Measurements from ENCODE around the gene ADPRS.

ADPRS gene

GRCh38 chr1:36109041-36109679 lies 20.5 kb downstream of the ADPRS start:
- no peak for DNase-seq

- DNase-seq: no peak
Measured at GRCh38 chr1:36111151-36111550, 22.5 kb downstream of the ADPRS start.

- no peak for DNase-seq
Measured at GRCh38 chr1:36112823-36113222, 24.1 kb downstream of the ADPRS start.

- no peak for DNase-seq
Measured at GRCh38 chr1:36114371-36114770, 25.7 kb downstream of the ADPRS start.

- DNase-seq: no peak
Measured at GRCh38 chr1:36115200-36115669, 26.5 kb downstream of the ADPRS start.

GRCh38 chr1:36115931-36116330 lies 27.2 kb downstream of the ADPRS start:
- no peak for DNase-seq

- no peak for DNase-seq
Measured at GRCh38 chr1:36116901-36117300, 28.2 kb downstream of the ADPRS start.

GRCh38 chr1:36118447-36119204 lies 29.9 kb downstream of the ADPRS start:
- DNase-seq: no peak

GRCh38 chr1:36119456-36119855 lies 30.8 kb downstream of the ADPRS start:
- DNase-seq: no peak

GRCh38 chr1:36122062-36123030 lies 33.7 kb downstream of the ADPRS start:
- no peak for DNase-seq

GRCh38 chr1:36123356-36123755 lies 34.7 kb downstream of the ADPRS start:
- DNase-seq: no peak

GRCh38 chr1:36124404-36125128 lies 35.9 kb downstream of the ADPRS start:
- DNase-seq: no peak

- peak in 1 of 2 experiments; percentile 51 for DNase-seq
Measured at GRCh38 chr1:36125129-36125991, 36.7 kb downstream of the ADPRS start, which contains the start of gene COL8A2. Gene COL8A2 (minus strand): TSS chr1:36125222. CDS start chr1:36100242, 24,980 bp downstream.

- no peak for DNase-seq
Measured at GRCh38 chr1:36126005-36126716, 37.5 kb downstream of the ADPRS start.

GRCh38 chr1:36126797-36127500 lies 38.3 kb downstream of the ADPRS start:
- DNase-seq: no peak

GRCh38 chr1:36128126-36128904 lies 39.6 kb downstream of the ADPRS start:
- DNase-seq: no peak

- no peak for DNase-seq
Measured at GRCh38 chr1:36128905-36129206, 40.2 kb downstream of the ADPRS start.

- DNase-seq: no peak
Measured at GRCh38 chr1:36132029-36132428, 43.3 kb downstream of the ADPRS start.

- DNase-seq: no peak
Measured at GRCh38 chr1:36133484-36133883, 44.8 kb downstream of the ADPRS start.

Measured in NCI-H526 (cell line).